GM18868 (cell line): ENCODE measurements around the gene PGLYRP2.

Experiments
- ATAC-seq: cut with Tn5 transposase; IDR thresholded peaks from one replicate; pipeline ENCODE4 v1.9.1; 2021; ENCODE audit warnings: mild to moderate bottlenecking, moderate library complexity; ENCODE audit not compliant: unreplicated experiment

Gene PGLYRP2

DNA sequence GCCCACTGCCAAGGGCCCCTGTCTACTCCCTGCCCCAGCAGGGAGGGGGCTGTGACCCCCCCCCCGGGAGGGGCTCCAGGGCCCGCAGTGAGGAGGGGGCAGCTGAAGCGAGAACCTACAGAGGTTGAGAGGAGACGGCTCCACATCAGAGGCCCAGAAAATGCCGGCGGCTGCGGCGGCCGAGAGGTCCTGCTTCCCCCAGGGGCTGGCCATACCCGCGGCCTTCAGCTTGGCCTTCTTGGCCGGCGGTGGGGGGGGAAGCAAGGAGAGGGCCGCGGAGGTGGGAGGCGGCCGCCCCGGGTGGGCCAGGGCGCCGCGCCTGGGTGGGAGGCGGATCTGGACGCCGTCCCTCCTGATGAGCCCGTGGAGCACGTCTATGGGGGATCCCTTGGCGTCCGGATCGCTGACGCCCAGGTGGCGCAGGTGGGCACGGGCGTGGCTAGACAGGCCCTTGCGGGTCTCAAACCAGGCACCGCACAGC lies 51.3 kb downstream of the PGLYRP2 start:
- ATAC-seq: no peak

DNA sequence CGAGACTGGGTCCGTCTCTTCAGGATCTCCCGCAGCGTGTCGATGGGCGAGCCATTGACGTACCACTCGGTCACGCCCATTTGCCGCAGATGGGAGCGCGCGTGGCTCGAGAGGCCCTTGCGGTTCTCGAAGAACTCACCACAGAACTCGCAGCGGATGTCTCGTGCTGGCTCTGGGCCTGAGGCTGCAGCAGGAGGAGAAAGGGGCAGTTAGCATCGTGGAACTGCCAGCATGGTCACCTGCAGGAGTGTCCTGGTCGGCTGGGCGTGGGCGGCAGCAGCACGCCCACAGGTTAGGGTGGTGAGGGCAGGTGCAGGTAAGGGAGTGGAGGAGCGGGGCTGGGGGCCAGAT lies 52.0 kb downstream of the PGLYRP2 start:
- ATAC-seq: no peak

DNA sequence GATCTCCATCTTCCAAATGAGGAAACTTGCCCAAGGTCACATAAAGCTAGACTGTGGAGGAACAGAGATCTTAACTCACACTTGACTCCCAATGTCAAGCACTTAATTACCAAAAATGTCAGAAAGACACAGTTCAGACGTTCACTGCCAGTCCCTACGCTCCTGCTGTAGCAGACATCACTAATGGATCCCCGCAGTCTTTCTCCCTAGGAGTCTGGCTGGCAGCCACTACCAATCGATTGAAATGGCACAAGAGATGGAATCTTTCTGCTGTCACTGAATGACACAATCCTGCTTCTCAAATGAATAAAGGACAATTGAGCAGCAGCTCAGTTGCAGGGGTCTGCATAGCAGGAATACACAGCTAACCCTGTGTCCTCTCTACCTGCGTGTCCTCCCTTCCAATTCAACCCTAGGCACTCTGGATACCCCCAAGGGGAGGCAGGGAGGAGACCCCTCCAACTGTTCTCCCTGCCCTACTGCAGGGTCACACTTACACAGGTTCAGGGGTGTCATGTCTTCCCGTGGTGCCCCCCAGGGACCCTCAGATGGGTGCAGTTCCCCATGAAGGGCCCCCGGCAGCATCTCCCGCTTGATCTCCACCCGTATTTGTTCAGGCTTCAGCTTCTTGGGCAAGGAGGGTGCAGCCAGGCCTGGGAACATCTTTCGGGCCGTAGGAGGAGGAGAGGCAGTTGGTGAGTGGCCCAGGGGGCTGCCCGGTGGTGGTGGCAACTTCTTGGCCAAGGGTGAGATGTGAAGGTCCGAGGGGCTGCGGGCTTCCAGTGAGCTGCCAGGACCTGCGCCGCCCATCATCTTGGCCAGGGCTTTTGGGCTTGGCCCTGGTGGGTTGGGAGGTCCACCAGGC lies 52.6 kb downstream of the PGLYRP2 start:
- ATAC-seq: no peak

DNA sequence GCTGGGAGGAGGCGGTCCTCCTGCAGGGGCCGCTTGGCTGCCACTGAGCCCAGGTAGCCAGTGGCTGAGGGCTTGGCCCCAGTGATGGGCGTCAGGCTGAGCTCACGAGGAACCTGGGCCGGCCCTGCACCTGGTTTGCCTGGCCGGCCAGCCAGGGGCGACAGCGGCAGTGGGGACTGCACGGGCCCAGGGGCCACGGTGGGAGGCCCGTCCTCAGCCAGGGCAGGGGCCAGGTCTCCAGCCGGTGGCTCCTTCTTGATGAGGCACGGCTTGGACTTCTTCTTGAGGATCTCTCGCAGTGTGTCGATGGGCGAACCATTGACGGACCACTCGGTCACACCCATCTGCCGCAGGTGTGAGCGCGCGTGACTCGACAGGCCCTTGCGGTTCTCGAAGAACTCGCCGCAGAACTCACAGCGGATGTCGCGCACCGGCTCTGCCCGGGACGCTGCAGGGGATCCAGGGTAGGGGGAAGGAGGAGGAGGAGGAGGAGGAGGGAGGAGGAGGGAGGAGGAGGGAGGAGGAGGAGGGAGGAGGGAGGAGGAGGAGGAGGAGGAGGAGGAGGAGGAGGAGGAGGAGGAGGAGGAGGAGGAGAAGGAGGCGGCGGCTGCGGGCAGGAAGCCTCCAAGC lies 53.9 kb downstream of the PGLYRP2 start:
- no peak for ATAC-seq

DNA sequence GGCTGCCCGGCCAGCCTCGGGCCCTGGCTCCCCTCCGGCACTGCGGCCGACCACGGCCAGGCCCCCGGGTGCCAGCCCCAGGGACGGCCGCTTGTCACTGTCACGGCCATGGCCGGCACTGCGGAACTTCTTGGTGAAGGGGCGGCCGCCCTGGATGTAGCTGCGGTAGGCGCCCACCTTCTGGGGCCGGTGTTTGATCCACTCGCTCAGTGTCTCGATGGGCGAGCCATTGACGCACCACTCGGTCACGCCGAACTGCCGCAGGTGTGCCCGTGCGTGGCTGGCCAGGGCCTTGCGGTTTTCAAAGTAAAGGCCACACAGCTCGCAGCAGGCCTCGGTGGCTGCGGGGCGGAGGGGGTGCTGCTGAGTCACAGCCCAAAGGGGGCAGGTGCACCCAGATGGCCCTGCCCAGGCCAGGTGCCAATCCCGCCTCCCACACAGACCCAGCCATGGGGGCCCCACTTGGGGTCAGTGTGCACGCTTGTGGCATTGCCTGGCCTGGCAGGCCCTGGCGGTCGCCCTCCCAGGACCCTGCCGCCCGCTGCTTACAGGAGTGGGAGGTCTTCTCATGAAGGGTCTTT lies 54.5 kb downstream of the PGLYRP2 start:
- ATAC-seq: no peak

DNA sequence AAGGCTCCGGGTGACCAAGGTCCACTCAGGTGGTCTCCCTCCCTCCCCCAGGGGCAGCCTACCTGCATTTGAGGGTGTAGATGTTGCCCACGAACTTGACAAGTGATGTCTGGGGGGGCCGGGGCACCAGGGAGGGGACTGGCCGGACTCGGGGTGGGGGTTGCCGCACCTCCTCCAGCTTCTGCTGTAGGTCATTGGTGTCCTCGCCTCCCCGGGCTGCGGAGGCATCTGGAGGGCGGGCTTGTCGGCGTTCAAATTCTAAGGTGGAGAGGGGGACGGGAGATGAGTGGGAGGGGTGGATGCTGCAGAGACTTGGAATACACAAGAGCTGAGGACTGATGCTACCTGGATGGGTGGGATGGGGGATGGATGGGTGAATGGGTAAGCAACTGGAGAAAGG lies 55.2 kb downstream of the PGLYRP2 start:
- no peak for ATAC-seq

DNA sequence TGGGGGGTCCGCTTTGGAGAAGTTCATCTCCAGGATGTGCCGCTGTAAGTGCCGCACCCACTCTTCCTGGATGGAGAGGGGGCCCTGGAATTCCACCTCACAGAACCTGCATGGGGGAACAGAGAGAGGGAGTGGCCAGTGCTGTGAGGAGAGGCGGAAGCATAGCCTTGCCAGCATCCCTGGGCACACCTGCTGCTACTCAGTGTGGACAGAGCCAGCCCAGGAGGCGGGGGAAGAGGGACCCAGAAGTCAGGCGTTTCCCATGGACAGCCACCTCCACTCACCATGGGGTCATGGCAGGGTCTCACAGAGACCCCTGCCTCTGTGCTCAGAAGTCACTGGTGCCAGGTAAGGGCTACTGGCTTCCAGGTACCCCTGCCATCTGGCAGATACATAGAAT lies 56.2 kb downstream of the PGLYRP2 start:
- ATAC-seq: no peak

DNA sequence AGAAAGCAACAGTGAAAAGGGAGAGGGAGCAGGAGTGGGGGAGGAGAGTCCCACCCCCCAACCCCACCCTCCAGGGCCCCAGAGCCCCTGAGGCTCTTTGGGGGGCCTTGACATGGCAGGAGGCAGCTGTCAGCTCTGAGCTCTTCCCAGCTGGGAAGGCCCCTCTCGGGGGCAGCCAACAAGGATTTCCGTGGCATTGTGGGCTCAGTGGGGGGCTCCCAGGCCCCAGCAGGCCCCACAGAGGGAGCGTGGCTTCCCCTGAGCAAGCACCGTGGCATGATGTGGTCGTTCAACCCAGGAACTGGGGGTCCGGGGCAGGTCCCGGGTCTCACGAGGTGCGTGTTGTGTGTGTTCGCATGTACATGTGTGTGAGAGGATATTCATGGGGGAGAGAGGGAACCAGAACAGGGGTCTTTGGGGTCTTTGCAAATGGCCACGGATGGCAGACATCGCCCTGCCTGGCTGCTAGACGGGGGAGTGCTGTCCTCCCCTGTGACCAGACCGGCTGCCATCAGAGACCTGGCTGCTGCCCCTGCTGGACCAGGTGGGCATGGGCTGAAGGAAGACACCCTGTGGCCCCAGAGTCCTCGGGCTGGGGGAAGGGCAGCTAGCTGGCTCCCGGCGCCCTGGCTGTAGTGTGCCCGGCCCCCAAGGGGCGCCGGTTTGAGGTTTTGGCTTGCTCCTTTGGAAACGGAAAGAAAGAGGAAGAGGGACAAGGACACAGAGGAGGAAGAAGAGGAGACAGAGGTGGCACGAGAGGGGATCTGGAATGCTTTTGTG lies 56.8 kb downstream of the PGLYRP2 start:
- ATAC-seq: no peak

DNA sequence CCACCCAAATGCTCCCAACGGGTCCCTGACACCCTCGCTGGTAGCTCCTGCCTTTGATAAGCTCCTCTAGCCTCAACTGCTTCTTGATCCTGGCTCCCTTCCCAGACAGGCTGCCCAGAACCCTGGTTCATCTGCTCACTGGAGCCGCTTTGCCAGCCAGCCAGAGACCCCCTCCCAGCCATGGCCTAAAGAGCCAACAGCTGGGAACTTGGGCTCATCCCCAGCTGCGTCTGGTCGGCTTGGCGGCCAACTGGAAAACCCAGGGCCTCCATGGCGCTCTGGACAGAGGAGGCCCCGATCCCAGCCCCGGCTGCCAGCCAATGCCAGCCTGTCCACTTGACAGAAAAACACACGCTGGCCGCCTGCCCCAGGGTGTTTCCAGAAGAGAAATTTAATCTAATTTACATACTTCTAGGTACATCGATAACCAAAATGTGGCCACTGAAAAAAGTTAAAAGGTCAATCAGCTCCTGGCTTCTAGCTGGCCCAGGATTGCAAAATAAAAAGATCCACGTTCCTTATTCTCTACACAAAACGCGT lies 57.5 kb downstream of the PGLYRP2 start:
- ATAC-seq: no peak

DNA sequence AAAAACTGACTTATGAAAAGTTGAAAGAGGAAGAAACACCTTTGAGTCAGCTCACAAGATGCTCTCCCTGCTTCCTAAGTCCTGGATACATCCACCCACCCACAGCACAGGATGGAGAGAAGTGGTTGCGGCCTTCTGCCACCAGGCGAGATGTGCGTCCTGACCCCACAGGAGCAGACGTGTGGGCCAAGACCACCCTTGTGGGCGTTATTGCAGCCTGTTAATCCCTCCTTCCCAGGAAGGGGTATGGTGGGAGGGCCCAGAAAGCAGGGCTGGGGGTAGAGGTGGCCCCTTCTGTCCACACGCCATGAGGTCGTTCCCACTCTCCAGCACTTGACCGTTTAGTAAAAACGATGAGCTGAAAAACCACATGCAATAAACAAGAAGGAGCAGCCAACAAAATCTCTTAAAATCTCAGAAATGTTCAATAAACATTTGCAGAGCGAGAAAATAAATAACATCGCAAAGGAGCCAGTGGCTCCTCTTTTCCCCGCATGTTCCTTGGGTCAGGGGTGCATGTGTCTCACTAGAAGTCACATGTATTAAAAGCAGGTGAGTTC lies 58.1 kb downstream of the PGLYRP2 start:
- ATAC-seq: no peak

DNA sequence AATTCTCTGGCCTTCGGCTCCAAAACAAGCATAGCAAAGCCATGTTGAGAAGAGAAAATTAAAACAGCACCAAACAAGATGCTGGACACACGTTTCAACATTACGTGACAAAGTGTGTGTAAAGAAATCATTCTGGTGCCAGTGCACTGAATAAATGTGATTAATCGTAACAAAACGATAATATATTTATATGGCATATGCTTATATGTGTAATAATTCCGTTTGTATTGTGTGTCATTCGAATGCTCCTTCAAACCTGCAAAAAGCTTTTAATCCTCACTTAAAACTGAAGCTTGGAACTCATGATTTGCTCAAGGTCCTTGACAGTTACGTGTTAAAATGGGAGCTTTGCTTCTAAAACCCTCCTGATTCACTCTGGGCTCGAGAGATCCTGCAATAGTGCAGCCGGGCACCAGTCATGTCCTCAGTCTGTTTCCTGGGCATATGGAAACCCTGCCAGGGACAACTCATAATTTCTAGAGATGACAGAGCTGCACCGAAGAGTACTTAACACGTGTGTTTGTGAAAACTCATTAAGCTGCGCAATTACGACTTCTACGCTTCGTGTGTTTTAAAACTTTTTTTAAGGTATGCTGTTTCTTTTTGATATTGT lies 59.8 kb downstream of the PGLYRP2 start:
- ATAC-seq: no peak
